CD8-positive, alpha-beta memory T cell (primary cell): ENCODE results near the gene FAM222A. TPM values are rescaled to one million over a fixed set of nuclear protein-coding genes. Genes with fewer than 3 reads are reported as not detected.

Experiments used
- CTCF ChIA-PET: fragments of 350-600 bp; sonication (Branson Sonifier 250); formaldehyde crosslinking; loops from one replicate; lab custom pipeline; 2021; ENCODE audit warnings: antibody characterized with exemption; lab: Charles Lee
- POLR2A ChIA-PET: fragments of 350-600 bp; sonication (Branson Sonifier 250); formaldehyde crosslinking; loops from one replicate; lab custom pipeline; 2021; ENCODE audit warnings: antibody characterized with exemption; lab: Charles Lee
- DNase-seq, 5 donors: peaks; one replicate each; pipeline versions ENCODE4 v3.0.0 to v3.0.0-alpha.2; 2020 to 2022; ENCODE audit warnings: mixed read lengths in 1 of 5
- H3K27ac ChIP-seq: one replicate; pipeline ENCODE4 v1.7.0; 2013; ENCODE audit warnings: low read depth, mild to moderate bottlenecking, low read length, moderate library complexity
- H3K27me3 ChIP-seq: 2 replicates; pipeline ENCODE4 v1.7.0; 2013; ENCODE audit warnings: low read length, mild to moderate bottlenecking; ENCODE audit not compliant: insufficient read depth, poor library complexity, severe bottlenecking
- H3K36me3 ChIP-seq: 2 replicates; pipeline ENCODE4 v1.7.0; 2013; ENCODE audit warnings: mild to moderate bottlenecking, low read length, moderate library complexity; ENCODE audit not compliant: insufficient read depth
- H3K4me1 ChIP-seq: 2 replicates; pipeline ENCODE4 v1.7.0; 2013; ENCODE audit warnings: mild to moderate bottlenecking, low read length, moderate library complexity; ENCODE audit not compliant: insufficient read depth
- H3K4me3 ChIP-seq: 2 replicates; pipeline ENCODE4 v1.7.0; 2013; ENCODE audit warnings: mild to moderate bottlenecking, low read length
- H3K9me3 ChIP-seq: 2 replicates; pipeline ENCODE4 v1.7.0; 2013; ENCODE audit warnings: mild to moderate bottlenecking, low read length
- H3K27ac Mint-ChIP-seq, 8 donors: one replicate each; pipeline ENCODE4 v1.8.0; 2020 to 2021; ENCODE audit warnings: mixed read lengths in 8 of 8, mild to moderate bottlenecking in 6 of 8, inconsistent platforms in 3 of 8, moderate library complexity in 3 of 8
- H3K27me3 Mint-ChIP-seq, 2 donors: one replicate each; pipeline ENCODE4 v1.8.0; 2020 to 2021; ENCODE audit warnings: mixed read lengths in 2 of 2, mild to moderate bottlenecking in 1 of 2, moderate library complexity in 1 of 2
- H3K36me3 Mint-ChIP-seq, 3 donors: one replicate each; pipeline ENCODE4 v1.8.0; 2020 to 2021; ENCODE audit warnings: mixed read lengths in 3 of 3, inconsistent platforms in 1 of 3, mild to moderate bottlenecking in 1 of 3
- H3K4me1 Mint-ChIP-seq, 3 donors: one replicate each; pipeline ENCODE4 v1.8.0; 2020 to 2021; ENCODE audit warnings: mixed read lengths in 3 of 3, inconsistent platforms in 1 of 3, mild to moderate bottlenecking in 1 of 3
- H3K4me3 Mint-ChIP-seq, 7 donors: one replicate each; pipeline ENCODE4 v1.8.0; 2020 to 2021; ENCODE audit warnings: mixed read lengths in 7 of 7, mild to moderate bottlenecking in 6 of 7, moderate library complexity in 4 of 7, inconsistent platforms in 2 of 7
- H3K9me3 Mint-ChIP-seq, 5 donors: one replicate each; pipeline ENCODE4 v1.8.0; 2020 to 2022; ENCODE audit warnings: mixed read lengths in 5 of 5, mild to moderate bottlenecking in 3 of 5, moderate library complexity in 2 of 5, inconsistent platforms in 1 of 5
- polyA plus RNA-seq: library from polyadenylated mRNA; unstranded; fragments of 300-500 nt; fragmentation: Illumina TruSeq; gene quantifications from one replicate; pipeline ENCODE4 v1.2.3, GENCODE V29; 2021
- total RNA-seq, 2 experiments: library from RNA; stranded (reverse); gene quantifications; one replicate each; pipeline ENCODE4 v1.2.3, GENCODE V29; 2021

Gene FAM222A
- total and polyA plus RNA-seq, 3 experiments from 2014 or later = 0.32 to 3.0 (median 2.0) TPM

DNA sequence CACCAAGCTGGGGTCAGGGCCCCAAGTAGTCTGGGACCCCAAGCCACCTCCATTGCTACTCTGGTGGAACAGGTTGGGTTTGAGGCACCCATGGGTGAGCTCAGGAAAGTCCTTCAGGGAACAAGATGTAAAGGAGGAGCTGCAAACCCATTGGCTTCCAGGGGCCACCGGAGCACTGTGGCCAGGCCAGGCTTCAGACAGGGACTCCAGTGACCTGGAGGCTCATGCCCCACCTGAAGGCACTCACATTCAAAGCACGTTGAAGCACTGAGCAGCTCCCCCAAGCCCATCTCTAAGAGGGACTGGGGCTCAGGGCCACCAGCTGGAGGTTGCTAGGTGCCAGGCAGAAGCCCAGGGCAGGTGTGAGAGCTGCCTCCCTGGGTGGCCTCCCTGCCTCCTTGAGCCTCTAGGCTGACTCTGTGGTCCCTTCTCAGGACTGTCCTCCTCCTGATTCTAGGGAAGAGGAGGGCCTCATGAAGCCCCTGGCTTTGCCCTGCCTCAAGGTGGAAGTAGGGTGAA is 49.1 kb downstream of the FAM222A start:
- no peak overlapping the region for H3K4me3 ChIP-seq
- CTCF ChIA-PET = no interaction called here
- POLR2A ChIA-PET = no interaction called here

DNA sequence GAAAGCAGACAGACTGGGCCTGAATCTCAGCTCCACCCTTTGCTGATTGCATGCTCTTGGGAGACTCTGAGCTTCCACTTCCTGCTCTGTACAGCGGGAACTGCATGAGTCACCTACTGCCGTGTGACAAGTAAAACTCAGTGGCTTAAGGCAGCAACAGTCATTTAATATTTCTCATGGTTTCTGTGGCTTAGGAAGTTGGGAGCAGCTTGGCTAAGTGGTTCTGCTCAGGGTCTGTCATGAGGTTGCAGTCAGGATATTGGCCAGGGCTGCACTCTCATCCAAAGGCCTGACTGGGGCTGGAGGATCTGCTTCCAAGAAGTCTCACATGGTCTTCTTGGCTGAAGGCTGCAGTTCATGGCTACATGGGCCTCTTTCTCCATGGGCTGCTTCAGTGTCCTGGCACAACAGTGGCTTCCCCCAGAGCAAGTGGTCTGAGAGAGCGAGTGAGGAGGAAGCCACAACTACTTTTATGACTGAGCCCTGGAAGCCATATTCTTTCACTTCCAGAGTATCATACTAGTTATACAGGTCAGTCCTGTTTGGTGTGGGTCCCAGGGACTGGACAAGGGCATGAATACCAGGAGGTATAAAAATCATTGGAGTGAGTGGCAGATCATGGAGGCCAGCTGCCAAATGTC is 49.7 kb downstream of the FAM222A start:
- Mint-ChIP-seq H3K27me3 (peaks cover 0 to 1% of the 10 kb centered on the region in 2 donors), H3K36me3 (no peaks in the 10 kb centered on the region), H3K4me1 (no peaks in the 10 kb centered on the region), H3K27ac (no peak overlapping the region), H3K9me3 (no peaks in the 10 kb centered on the region), H3K4me3 (no peak overlapping the region)
- Histone ChIP-seq H3K4me1 (no peaks in the 10 kb centered on the region), H3K4me3 (no peak overlapping the region), H3K27me3 (no peaks in the 10 kb centered on the region), H3K27ac (no peak overlapping the region), H3K36me3 (no peaks in the 10 kb centered on the region), H3K9me3 (no peaks in the 10 kb centered on the region)
- POLR2A ChIA-PET = no interaction called here
- no peak for DNase-seq
- CTCF ChIA-PET = no interaction called here

More for the DNA sequence above, 49.1 kb downstream of the FAM222A start:
- no peaks in the 10 kb centered on the region for H3K4me1 Mint-ChIP-seq
- DNase-seq = no peak
- Histone ChIP-seq H3K9me3 (no peaks in the 10 kb centered on the region), H3K27ac (no peak overlapping the region), H3K4me1 (no peaks in the 10 kb centered on the region), H3K36me3 (no peaks in the 10 kb centered on the region), H3K27me3 (no peaks in the 10 kb centered on the region)
- H3K27me3 Mint-ChIP-seq = peaks cover 3 to 5% of the 10 kb centered on the region in 2 donors
- peaks cover 0 to 1% (median 0%) of the 10 kb centered on the region in 3 donors for H3K36me3 Mint-ChIP-seq
- H3K4me3 Mint-ChIP-seq = no peak overlapping the region
- H3K27ac Mint-ChIP-seq = no peak overlapping the region
- H3K9me3 Mint-ChIP-seq = peaks cover 0 to under 1% (median 0%) of the 10 kb centered on the region in 5 donors

DNA sequence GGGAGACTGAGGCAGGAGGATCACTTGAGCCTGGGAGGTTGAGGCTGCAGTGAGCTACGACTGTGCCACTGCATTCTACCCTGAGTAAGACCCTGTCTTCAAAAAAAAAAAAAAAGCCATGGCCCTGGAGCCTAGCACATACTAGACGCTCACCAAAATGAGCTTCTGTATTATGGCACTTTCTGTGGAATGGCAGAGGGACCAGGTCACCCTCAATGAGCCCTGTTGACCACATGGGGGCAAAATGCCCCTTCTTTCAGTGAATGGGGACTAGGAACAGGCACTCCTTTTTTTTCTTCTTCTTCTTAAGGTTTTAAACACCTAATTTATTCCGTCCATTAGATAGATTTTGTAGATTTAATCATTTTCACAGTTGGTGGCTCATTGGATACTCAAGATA is 50.5 kb downstream of the FAM222A start:
- POLR2A ChIA-PET = no interaction called here
- Histone ChIP-seq H3K36me3 (no peaks in the 10 kb centered on the region), H3K27ac (no peak overlapping the region), H3K4me3 (no peak overlapping the region), H3K27me3 (no peaks in the 10 kb centered on the region), H3K9me3 (no peaks in the 10 kb centered on the region), H3K4me1 (no peaks in the 10 kb centered on the region)
- CTCF ChIA-PET = interaction anchor here (2.0 kb wide), 1 partner anchor 167 kb away, joined by 7 read pairs; no protein-coding TSS in a partner anchor
- Mint-ChIP-seq H3K27me3 (peaks cover 0 to 1% of the 10 kb centered on the region in 2 donors), H3K36me3 (no peaks in the 10 kb centered on the region), H3K4me1 (no peaks in the 10 kb centered on the region), H3K27ac (no peak overlapping the region), H3K9me3 (no peaks in the 10 kb centered on the region), H3K4me3 (no peak overlapping the region)
- DNase-seq = no peak

DNA sequence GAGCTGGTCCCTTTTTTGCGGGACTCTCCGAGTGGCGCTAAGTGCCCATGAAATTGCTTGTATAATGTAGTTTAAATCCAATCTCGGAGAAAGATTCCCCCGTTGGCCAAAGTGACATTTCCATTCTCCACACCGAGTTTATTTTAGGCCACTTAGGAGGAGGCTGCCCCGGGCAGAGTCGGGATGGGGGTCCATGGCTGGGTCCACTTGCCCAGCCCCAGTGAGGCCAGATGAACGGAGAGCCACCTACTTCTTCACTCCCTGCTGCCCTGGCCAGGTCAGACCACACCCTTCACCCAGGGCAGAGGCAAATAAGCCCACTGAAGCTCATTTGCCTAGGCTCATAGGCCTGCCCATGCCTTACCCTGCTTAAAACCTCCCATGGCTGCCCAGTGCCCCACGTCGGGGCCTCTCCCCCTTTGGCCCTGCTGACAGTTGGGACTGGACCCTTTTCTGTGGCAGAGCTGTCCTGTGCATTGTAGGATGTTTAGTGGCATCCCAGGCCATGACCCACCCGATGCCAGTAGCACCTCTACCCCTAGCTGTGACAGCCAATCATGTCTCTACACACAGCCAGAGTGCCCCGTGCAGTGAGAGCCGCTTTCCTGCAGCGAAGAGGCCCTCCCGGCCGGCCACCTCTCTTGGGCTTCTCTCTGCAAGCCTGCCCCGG is 51.3 kb downstream of the FAM222A start:
- Histone ChIP-seq H3K4me1 (no peaks in the 10 kb centered on the region), H3K27me3 (no peaks in the 10 kb centered on the region), H3K27ac (no peak overlapping the region), H3K9me3 (no peaks in the 10 kb centered on the region), H3K36me3 (no peaks in the 10 kb centered on the region), H3K4me3 (no peak overlapping the region)
- DNase-seq = no peak
- ChIA-PET POLR2A (no interaction called here), CTCF (interaction anchor here (0.5 to 2.0 kb wide), 3 partner anchors 10 to 167 kb away, joined by 3 to 7 read pairs (median 5); no protein-coding TSS in a partner anchor)
- no peaks in the 10 kb centered on the region for H3K9me3 Mint-ChIP-seq
- no peak overlapping the region for H3K4me3 Mint-ChIP-seq
- H3K27ac Mint-ChIP-seq = no peak overlapping the region
- no peaks in the 10 kb centered on the region for H3K36me3 Mint-ChIP-seq
- no peaks in the 10 kb centered on the region for H3K4me1 Mint-ChIP-seq
- peaks cover 0 to 1% of the 10 kb centered on the region in 2 donors for H3K27me3 Mint-ChIP-seq

DNA sequence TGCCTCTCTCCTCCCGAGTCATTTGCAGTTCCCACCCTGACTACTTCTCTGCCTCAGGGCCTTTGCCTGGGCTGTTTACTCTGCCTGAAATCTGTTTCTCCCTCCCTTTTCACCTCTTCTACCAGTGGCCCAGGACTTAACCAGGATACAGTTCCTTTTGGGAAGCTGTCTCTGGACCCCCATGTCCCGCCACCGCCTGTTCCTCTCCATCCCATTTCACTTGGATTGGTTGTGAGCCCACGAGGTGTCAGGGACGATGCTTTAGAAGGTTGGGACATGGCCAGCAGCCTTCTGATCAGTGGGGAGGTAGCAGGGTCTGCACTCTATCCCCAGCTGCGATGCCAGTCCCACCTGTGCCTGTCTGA is 51.8 kb downstream of the FAM222A start:
- H3K36me3 Mint-ChIP-seq = no peaks in the 10 kb centered on the region
- no peaks in the 10 kb centered on the region for H3K27me3 ChIP-seq
- H3K36me3 ChIP-seq = no peaks in the 10 kb centered on the region
- no peak overlapping the region for H3K27ac Mint-ChIP-seq
- no peak for DNase-seq
- ChIA-PET CTCF (interaction anchor here (0.5 to 2.0 kb wide), 3 partner anchors 10 to 168 kb away, joined by 3 to 7 read pairs (median 5); no protein-coding TSS in a partner anchor), POLR2A (no interaction called here)
- H3K9me3 ChIP-seq = no peaks in the 10 kb centered on the region
- no peak overlapping the region for H3K27ac ChIP-seq
- no peak overlapping the region for H3K4me3 ChIP-seq
- H3K4me1 Mint-ChIP-seq = no peaks in the 10 kb centered on the region
- no peaks in the 10 kb centered on the region for H3K9me3 Mint-ChIP-seq
- H3K4me3 Mint-ChIP-seq = no peak overlapping the region
- no peaks in the 10 kb centered on the region for H3K4me1 ChIP-seq
- H3K27me3 Mint-ChIP-seq = peaks cover 0 to 1% of the 10 kb centered on the region in 2 donors

DNA sequence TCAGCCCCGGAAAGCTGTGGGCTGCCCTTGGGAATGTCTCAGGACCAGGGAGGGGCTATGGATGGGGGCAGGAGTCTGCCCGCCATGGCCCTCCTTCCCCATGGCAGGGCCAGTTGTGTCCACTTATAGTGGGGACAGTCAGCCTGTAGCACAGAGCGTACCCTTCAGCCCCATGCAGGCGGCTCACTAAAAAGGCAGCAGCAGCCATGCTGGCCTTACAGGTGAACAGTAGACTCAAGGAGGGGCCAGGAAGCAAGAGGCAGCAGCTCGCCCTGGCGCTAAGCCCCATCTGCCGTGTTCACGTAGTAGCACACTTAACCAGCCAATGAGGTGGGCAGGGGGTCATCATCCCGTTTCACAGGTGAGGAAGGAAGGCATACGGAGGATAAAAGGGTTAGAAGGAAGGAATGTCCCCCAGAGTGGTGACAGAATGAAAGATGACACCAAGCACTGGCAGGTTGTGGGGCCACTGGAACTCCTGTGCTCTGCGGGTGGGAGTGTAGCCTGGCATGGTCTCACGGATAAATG is 52.7 kb downstream of the FAM222A start:
- no peak for DNase-seq
- H3K4me1 ChIP-seq = no peaks in the 10 kb centered on the region
- no peaks in the 10 kb centered on the region for H3K27me3 ChIP-seq
- Mint-ChIP-seq H3K27me3 (peaks cover 0 to 1% of the 10 kb centered on the region in 2 donors), H3K4me1 (no peaks in the 10 kb centered on the region), H3K27ac (no peak overlapping the region), H3K36me3 (no peaks in the 10 kb centered on the region), H3K9me3 (no peaks in the 10 kb centered on the region), H3K4me3 (no peak overlapping the region)
- H3K9me3 ChIP-seq = no peaks in the 10 kb centered on the region
- no peak overlapping the region for H3K4me3 ChIP-seq
- ChIA-PET CTCF (interaction anchor here (0.7 to 2.0 kb wide), 4 partner anchors 9 to 334 kb away, joined by 3 to 7 read pairs (median 4); no protein-coding TSS in a partner anchor), POLR2A (no interaction called here)
- no peaks in the 10 kb centered on the region for H3K36me3 ChIP-seq
- no peak overlapping the region for H3K27ac ChIP-seq

DNA sequence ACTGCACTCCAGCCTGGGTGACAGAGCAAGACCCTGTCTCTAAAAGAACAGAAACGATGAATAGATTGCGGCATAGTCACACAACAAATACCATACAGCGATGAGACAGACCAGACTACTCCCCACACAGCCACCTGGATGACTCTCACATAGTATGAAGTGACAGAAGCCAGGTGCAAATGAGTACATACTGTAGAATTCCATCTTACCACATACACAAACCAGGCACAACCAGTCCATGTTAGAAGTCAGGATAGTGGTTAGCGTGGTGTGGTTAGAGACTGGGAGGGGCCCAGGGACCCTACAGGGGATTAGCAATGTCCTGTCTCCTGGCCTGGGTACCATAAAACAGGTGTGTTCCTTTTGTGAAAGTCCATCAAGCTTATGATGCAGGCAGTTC is 53.8 kb downstream of the FAM222A start:
- Histone ChIP-seq H3K27me3 (no peaks in the 10 kb centered on the region), H3K4me1 (no peaks in the 10 kb centered on the region), H3K36me3 (no peaks in the 10 kb centered on the region), H3K9me3 (no peaks in the 10 kb centered on the region), H3K27ac (no peak overlapping the region), H3K4me3 (no peak overlapping the region)
- H3K9me3 Mint-ChIP-seq = no peaks in the 10 kb centered on the region
- H3K27ac Mint-ChIP-seq = peak overlapping the region in 1 of 8 donors; percentile 45
- no peaks in the 10 kb centered on the region for H3K36me3 Mint-ChIP-seq
- H3K27me3 Mint-ChIP-seq = no peaks in the 10 kb centered on the region
- no peak for DNase-seq
- POLR2A ChIA-PET = no interaction called here
- no peak overlapping the region for H3K4me3 Mint-ChIP-seq
- CTCF ChIA-PET = interaction anchor here (1.4 to 1.5 kb wide), 2 partner anchors 8 to 334 kb away, joined by 3 to 5 read pairs; no protein-coding TSS in a partner anchor
- H3K4me1 Mint-ChIP-seq = no peaks in the 10 kb centered on the region
